ENCODE data around the gene DKK3. TPM values are rescaled to one million over a fixed set of nuclear protein-coding genes. Genes with fewer than 3 reads are reported as not detected.

Gene DKK3
- total RNA-seq, 1 donor from 2014 or later = 36.3 TPM

DNA sequence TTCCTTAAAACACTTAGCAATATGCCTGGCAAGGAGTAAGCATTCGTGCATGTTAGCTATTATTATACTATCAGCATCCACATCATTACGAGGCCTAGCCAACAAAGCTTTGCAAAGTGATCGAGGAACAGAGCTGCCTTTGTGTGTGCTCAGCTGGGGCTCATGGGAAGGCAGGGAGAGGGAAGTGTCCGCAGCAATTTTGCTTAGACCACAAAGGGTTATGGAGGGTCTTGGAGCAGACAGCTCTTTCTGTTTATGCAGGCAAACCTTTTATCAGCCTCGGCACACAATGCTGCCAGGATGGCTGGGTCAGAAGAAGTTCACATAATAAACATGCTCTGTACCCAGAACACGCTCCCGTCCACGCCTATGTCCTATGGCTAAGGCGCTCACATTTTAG, 10.9 kb upstream of the DKK3 start:
- TF ChIP-seq, protein P1, sequence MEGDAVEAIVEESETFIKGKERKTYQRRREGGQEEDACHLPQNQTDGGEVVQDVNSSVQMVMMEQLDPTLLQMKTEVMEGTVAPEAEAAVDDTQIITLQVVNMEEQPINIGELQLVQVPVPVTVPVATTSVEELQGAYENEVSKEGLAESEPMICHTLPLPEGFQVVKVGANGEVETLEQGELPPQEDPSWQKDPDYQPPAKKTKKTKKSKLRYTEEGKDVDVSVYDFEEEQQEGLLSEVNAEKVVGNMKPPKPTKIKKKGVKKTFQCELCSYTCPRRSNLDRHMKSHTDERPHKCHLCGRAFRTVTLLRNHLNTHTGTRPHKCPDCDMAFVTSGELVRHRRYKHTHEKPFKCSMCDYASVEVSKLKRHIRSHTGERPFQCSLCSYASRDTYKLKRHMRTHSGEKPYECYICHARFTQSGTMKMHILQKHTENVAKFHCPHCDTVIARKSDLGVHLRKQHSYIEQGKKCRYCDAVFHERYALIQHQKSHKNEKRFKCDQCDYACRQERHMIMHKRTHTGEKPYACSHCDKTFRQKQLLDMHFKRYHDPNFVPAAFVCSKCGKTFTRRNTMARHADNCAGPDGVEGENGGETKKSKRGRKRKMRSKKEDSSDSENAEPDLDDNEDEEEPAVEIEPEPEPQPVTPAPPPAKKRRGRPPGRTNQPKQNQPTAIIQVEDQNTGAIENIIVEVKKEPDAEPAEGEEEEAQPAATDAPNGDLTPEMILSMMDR (conservative IDR thresholded peaks at IDR 0.05) = no peak
- no peak for DNase-seq (ENCODE audit: extremely low spot score, unreplicated experiment)
- peaks cover 16% of the 10 kb centered on the region for H3K4me1 Mint-ChIP-seq (ENCODE audit: unreplicated experiment)
- peak overlapping the region; percentile 2 for H3K27ac Mint-ChIP-seq
- H3K4me3 Mint-ChIP-seq = peak overlapping the region; percentile 24
- peaks cover 5% of the 10 kb centered on the region for H3K36me3 Mint-ChIP-seq
- peaks cover 9% of the 10 kb centered on the region for H3K9me3 Mint-ChIP-seq
- H3K27me3 Mint-ChIP-seq = no peaks in the 10 kb centered on the region

DNA sequence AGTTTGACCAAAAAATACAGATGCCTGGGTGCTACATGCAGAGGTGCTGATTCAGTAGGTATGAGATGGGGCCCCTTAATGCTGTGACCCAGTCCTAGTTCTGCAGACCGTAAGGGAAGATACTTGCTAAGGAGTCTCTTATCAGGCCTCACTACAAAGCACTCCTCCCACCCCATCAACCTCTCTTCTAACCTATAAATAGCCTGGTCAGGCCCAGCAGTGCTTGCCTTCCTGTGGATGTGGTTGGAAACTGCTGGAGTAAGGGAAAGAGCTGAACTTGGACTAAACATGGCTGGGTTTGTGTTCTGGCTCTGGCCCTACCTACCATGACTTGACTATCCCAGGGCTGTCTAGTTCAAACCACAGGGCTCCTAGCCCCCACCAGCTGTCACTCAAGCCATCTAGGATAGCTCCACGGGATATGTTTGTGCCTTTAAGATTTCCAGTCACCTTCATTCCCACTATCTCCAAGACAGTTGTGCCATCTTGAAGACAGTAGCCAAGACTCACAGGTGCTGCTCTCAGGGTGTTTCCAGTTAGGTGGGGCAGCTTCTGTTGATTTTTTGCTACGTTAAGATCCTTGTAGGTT, 9.5 kb upstream of the DKK3 start:
- Mint-ChIP-seq H3K27ac (no peak overlapping the region), H3K36me3 (no peaks in the 10 kb centered on the region), H3K4me3 (no peak overlapping the region), H3K4me1 (ENCODE audit: unreplicated experiment) (peaks cover 16% of the 10 kb centered on the region), H3K27me3 (peaks cover 3% of the 10 kb centered on the region), H3K9me3 (no peaks in the 10 kb centered on the region)
- no peak for DNase-seq (ENCODE audit: extremely low spot score, unreplicated experiment)
- TF ChIP-seq, protein P1 (conservative IDR thresholded peaks at IDR 0.05) = no peak

DNA sequence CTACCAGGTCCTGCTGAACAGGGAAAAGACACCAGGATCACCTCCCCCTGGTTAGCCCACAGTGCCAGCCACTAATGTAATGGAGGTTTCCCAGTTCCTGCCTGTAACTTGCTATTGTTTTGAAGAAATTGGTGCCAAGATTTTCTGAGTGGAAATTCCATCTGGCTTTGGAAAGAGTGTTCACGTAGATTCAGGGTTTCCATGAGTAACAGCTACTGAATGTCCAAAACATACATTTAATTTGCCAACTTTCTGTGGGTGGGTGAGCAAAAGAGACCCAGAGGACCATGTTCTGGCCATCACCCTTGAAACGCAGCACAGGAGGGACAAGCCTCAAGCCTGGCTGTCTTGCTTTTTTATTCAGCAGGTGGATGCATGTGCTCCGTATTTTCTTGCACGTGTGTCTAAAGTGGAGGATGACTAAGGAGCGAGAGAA, 8.8 kb upstream of the DKK3 start:
- Mint-ChIP-seq H3K4me3 (no peak overlapping the region), H3K4me1 (ENCODE audit: unreplicated experiment) (peaks cover 16% of the 10 kb centered on the region), H3K9me3 (no peaks in the 10 kb centered on the region), H3K36me3 (no peaks in the 10 kb centered on the region), H3K27ac (no peak overlapping the region), H3K27me3 (peaks cover 10% of the 10 kb centered on the region)
- TF ChIP-seq, protein P1 (conservative IDR thresholded peaks at IDR 0.05) = no peak
- no peak for DNase-seq (ENCODE audit: extremely low spot score, unreplicated experiment)

DNA sequence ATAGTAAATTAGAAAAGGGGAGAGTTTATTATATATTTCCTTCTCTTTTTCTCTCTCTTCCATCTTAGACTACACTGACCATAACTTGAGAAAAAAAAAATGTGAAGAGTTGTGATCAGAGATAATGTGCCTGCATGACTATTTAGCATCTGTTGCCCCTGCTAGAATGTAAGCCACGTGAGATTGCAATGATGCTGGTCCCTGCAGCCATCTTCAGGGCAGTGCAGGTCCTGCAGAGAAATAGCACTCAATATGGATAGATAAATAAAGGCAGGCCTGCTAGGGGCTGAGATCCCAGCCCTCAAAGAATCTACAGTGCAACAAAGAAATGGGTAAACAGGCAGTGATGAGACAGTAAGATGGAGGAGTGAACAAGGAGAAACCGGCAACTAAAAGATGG, 7.8 kb upstream of the DKK3 start:
- TF ChIP-seq, protein P1 (conservative IDR thresholded peaks at IDR 0.05) = no peak
- peaks cover 10% of the 10 kb centered on the region for H3K27me3 Mint-ChIP-seq
- H3K36me3 Mint-ChIP-seq = no peaks in the 10 kb centered on the region
- no peak overlapping the region for H3K4me3 Mint-ChIP-seq
- DNase-seq (ENCODE audit: extremely low spot score, unreplicated experiment) = no peak
- H3K4me1 Mint-ChIP-seq (ENCODE audit: unreplicated experiment) = peaks cover 16% of the 10 kb centered on the region
- H3K9me3 Mint-ChIP-seq = no peaks in the 10 kb centered on the region
- no peak overlapping the region for H3K27ac Mint-ChIP-seq

DNA sequence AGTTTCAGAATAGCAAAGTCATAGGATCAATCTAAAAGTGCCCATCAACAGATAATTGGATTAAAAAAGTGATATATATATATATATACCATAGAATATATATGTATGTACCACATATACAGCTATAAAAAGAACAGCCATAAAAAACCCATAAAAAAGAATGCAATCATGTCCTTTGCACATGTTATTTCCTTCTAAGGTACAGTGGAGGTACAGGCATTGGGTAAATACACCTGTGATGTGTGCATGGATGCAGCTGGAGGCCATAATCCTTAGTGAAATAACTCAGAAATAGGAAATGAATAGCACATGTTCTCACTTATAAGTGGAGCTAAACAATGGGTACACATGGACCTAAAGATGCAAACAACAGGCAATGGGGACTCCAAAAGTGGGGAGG, 7.1 kb upstream of the DKK3 start:
- no peak overlapping the region for H3K27ac Mint-ChIP-seq
- TF ChIP-seq, protein P1 (conservative IDR thresholded peaks at IDR 0.05) = no peak
- no peaks in the 10 kb centered on the region for H3K9me3 Mint-ChIP-seq
- H3K4me3 Mint-ChIP-seq = no peak overlapping the region
- DNase-seq (ENCODE audit: extremely low spot score, unreplicated experiment) = no peak
- H3K4me1 Mint-ChIP-seq (ENCODE audit: unreplicated experiment) = peaks cover 15% of the 10 kb centered on the region
- no peaks in the 10 kb centered on the region for H3K36me3 Mint-ChIP-seq
- peaks cover 14% of the 10 kb centered on the region for H3K27me3 Mint-ChIP-seq

DNA sequence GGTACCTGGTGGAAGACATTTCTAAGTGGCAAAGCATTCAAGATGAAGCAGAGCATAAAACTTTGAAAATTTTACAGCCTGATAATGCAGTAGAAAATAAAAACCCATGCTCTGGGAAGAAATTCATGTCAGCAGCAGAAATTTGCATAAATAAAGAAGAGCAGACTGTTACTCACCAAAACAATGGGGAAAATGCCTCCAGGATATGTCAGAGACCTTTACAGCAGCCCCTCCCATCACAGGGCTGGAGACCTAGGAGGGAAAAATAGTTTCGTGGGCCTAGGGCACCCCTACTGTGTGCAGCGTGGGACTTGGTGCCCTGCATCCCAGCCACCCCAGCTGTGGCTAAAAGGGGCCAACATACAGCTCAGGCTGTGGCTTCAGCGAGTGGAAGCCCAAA, 5.4 kb upstream of the DKK3 start:
- DNase-seq (ENCODE audit: extremely low spot score, unreplicated experiment) = no peak
- Mint-ChIP-seq H3K4me1 (ENCODE audit: unreplicated experiment) (peaks cover 5% of the 10 kb centered on the region), H3K36me3 (no peaks in the 10 kb centered on the region), H3K4me3 (no peak overlapping the region), H3K27ac (no peak overlapping the region), H3K27me3 (peaks cover 27% of the 10 kb centered on the region), H3K9me3 (no peaks in the 10 kb centered on the region)
- TF ChIP-seq, protein P1 (conservative IDR thresholded peaks at IDR 0.05) = no peak

Data from type B pancreatic cell (in vitro differentiated cells).